H1 (cell line): Measurements from ENCODE around the gene DCBLD1. TPM values are rescaled to one million over a fixed set of nuclear protein-coding genes. Genes with fewer than 3 reads are reported as not detected.

Experiments used
- CTCF ChIA-PET: fragments of 300-600 bp; sonication (Branson Sonifier 250); formaldehyde crosslinking; loops from one replicate; lab custom pipeline; 2021; ENCODE audit not compliant: partially characterized antibody; lab: Charles Lee
- POLR2A ChIA-PET: fragments of 300-600 bp; sonication (Branson Sonifier 250); formaldehyde crosslinking; loops from one replicate; lab custom pipeline; 2021; ENCODE audit warnings: inconsistent platforms; ENCODE audit not compliant: partially characterized antibody; lab: Charles Lee
- DNase-seq, 2 experiments: peaks; one replicate each; pipeline versions ENCODE4 v3.0.0 to v3.0.0-alpha.2; 2010 to 2022; ENCODE audit warnings: low spot score in 2 of 2, low read depth in 1 of 2, mixed read lengths in 1 of 2
- FAIRE-seq: peaks from 2 replicates; lab custom pipeline; 2011; peaks lifted over from hg19 to GRCh38; lab: Jason Lieb, UNC
- H2AFZ ChIP-seq: 2 replicates; pipeline ENCODE4 v1.8.1; 2012; ENCODE audit warnings: low read length, inconsistent platforms
- H2AK5ac ChIP-seq: 2 replicates; pipeline ENCODE4 v1.6.1; 2013; ENCODE audit warnings: low read depth, low read length
- H2BK120ac ChIP-seq: replicated peaks from 2 replicates; pipeline ENCODE3; 2013; ENCODE audit warnings: low read depth, low read length, inconsistent platforms
- H2BK12ac ChIP-seq: 2 replicates; pipeline ENCODE4 v1.6.1; 2013; ENCODE audit warnings: low read depth, low read length
- H2BK15ac ChIP-seq: 2 replicates; pipeline ENCODE4 v1.6.1; 2013; ENCODE audit warnings: low read length
- H2BK20ac ChIP-seq: 2 replicates; pipeline ENCODE4 v1.6.1; 2013; ENCODE audit warnings: low read length
- H2BK5ac ChIP-seq: 2 replicates; pipeline ENCODE4 v1.6.1; 2013; ENCODE audit warnings: low read depth, low read length
- H3K14ac ChIP-seq: 2 replicates; pipeline ENCODE4 v1.6.1; 2013; ENCODE audit warnings: inconsistent platforms; ENCODE audit not compliant: insufficient read length
- H3K18ac ChIP-seq: 2 replicates; pipeline ENCODE4 v1.6.1; 2013; ENCODE audit warnings: low read length; ENCODE audit errors: extremely low read depth
- H3K23ac ChIP-seq: 2 replicates; pipeline ENCODE4 v1.6.1; 2013; ENCODE audit warnings: inconsistent platforms; ENCODE audit not compliant: insufficient read length
- H3K23me2 ChIP-seq: 2 replicates; pipeline ENCODE4 v1.6.1; 2013; ENCODE audit warnings: low read depth, low read length
- H3K27ac ChIP-seq: 2 replicates; pipeline ENCODE4 v1.6.1; 2011; ENCODE audit warnings: low read depth, low read length, inconsistent platforms
- H3K27me3 ChIP-seq, 4 experiments: replicated peaks in 1 of 4; 1 replicate in 1 of 4; 2 replicates in 3 of 4; pipeline versions ENCODE4 v1.6.1 to v1.8.1; 2011 to 2013; ENCODE audit warnings: low read length in 3 of 4, mild to moderate bottlenecking in 3 of 4, inconsistent platforms in 2 of 4, mixed read lengths in 2 of 4, moderate library complexity in 1 of 4; ENCODE audit not compliant: control insufficient read depth in 3 of 4, insufficient read depth in 3 of 4; ENCODE audit errors: extremely low read depth in 1 of 4
- H3K36me3 ChIP-seq, 4 experiments: 2 replicates each; pipeline versions ENCODE4 v1.6.1 to v1.8.1; 2011 to 2013; ENCODE audit warnings: mild to moderate bottlenecking in 4 of 4, low read length in 3 of 4, moderate library complexity in 2 of 4, control low read depth in 1 of 4, inconsistent platforms in 1 of 4; ENCODE audit not compliant: insufficient read depth in 4 of 4, control insufficient read depth in 2 of 4
- H3K4ac ChIP-seq: replicated peaks from 2 replicates; pipeline ENCODE3; 2013; ENCODE audit warnings: low read length, low read depth, mixed read lengths, inconsistent platforms; ENCODE audit not compliant: insufficient read length
- H3K4me1 ChIP-seq, 4 experiments: replicated peaks in 1 of 4; 1 replicate in 1 of 4; 2 replicates in 3 of 4; pipeline versions ENCODE4 v1.6.1 to v1.8.1; 2011 to 2013; ENCODE audit warnings: low read length in 3 of 4, inconsistent platforms in 2 of 4, mixed read lengths in 1 of 4; ENCODE audit not compliant: insufficient read depth in 4 of 4, control insufficient read depth in 3 of 4
- H3K4me2 ChIP-seq, 2 experiments: 2 replicates each; pipeline versions ENCODE4 v1.6.1 to v1.8.1; 2011 to 2013; ENCODE audit warnings: low read depth in 2 of 2, low read length in 2 of 2, control low read depth in 1 of 2, inconsistent platforms in 1 of 2, mild to moderate bottlenecking in 1 of 2; ENCODE audit not compliant: insufficient read depth in 1 of 2
- H3K4me3 ChIP-seq, 4 experiments: fragments of 200-600, 300-600 bp in 1 of 4; sonication (generic), shearing (Covaris generic), sonication (Bioruptor Twin) in 1 of 4; 2 replicates each; pipeline versions ENCODE4 v1.5.1 to v1.8.1; 2011 to 2016; ENCODE audit warnings: low read length in 4 of 4, low read depth in 3 of 4, control low read depth in 2 of 4, inconsistent platforms in 2 of 4, mild to moderate bottlenecking in 2 of 4, mixed read lengths in 1 of 4, moderate library complexity in 1 of 4; ENCODE audit not compliant: insufficient read depth in 2 of 4; ENCODE audit errors: extremely low read depth in 1 of 4
- H3K56ac ChIP-seq: replicated peaks from 2 replicates; pipeline ENCODE3; 2013; ENCODE audit warnings: low read depth, mild to moderate bottlenecking, mixed read lengths, low read length, inconsistent platforms; ENCODE audit not compliant: insufficient read length
- H3K79me1 ChIP-seq: 2 replicates; pipeline ENCODE4 v1.6.1; 2013; ENCODE audit warnings: low read depth, low read length, control low read depth
- H3K79me2 ChIP-seq, 2 experiments: 2 replicates each; pipeline versions ENCODE4 v1.6.1 to v1.8.1; 2012 to 2013; ENCODE audit warnings: low read length in 2 of 2, mild to moderate bottlenecking in 2 of 2, inconsistent platforms in 1 of 2; ENCODE audit not compliant: insufficient read depth in 2 of 2, control insufficient read depth in 1 of 2
- H3K9ac ChIP-seq, 4 experiments: replicated peaks in 1 of 4; 1 replicate in 1 of 4; 2 replicates in 3 of 4; pipeline versions ENCODE4 v1.6.1 to v1.8.1; 2011 to 2013; ENCODE audit warnings: low read depth in 3 of 4, low read length in 3 of 4, control low read depth in 2 of 4, mild to moderate bottlenecking in 2 of 4, moderate library complexity in 2 of 4, inconsistent platforms in 1 of 4; ENCODE audit errors: extremely low read depth in 1 of 4
- H3K9me3 ChIP-seq, 2 experiments: 2 replicates each; pipeline versions ENCODE4 v1.6.1 to v1.8.1; 2012 to 2013; ENCODE audit warnings: mild to moderate bottlenecking in 2 of 2, moderate library complexity in 2 of 2, control low read depth in 1 of 2, inconsistent platforms in 1 of 2, low read depth in 1 of 2, low read length in 1 of 2, mixed read lengths in 1 of 2; ENCODE audit not compliant: insufficient read depth in 2 of 2
- H4K20me1 ChIP-seq, 2 experiments: replicated peaks in 1 of 2; 2 replicates each; pipeline versions ENCODE3 to v1.8.1; 2011 to 2013; ENCODE audit warnings: inconsistent platforms in 2 of 2, low read length in 2 of 2, mild to moderate bottlenecking in 1 of 2; ENCODE audit not compliant: insufficient read depth in 2 of 2, control insufficient read depth in 1 of 2
- H4K5ac ChIP-seq: 2 replicates; pipeline ENCODE4 v1.6.1; 2013; ENCODE audit warnings: low read length, low read depth, mixed read lengths, inconsistent platforms; ENCODE audit not compliant: insufficient read length
- H4K8ac ChIP-seq: 2 replicates; pipeline ENCODE4 v1.8.0; 2013; ENCODE audit warnings: mild to moderate bottlenecking, moderate library complexity, low read length, inconsistent platforms; ENCODE audit not compliant: insufficient read depth; ENCODE audit errors: extremely low read depth
- H4K91ac ChIP-seq: replicated peaks from 2 replicates; pipeline ENCODE3; 2013; ENCODE audit warnings: low read length, mixed read lengths, inconsistent platforms; ENCODE audit not compliant: insufficient read length
- CEBPB ChIP-seq: IDR thresholded peaks from 2 replicates; pipeline ENCODE4 v1.6.1; 2012; ENCODE audit warnings: low read depth, low read length
- CREB1 ChIP-seq: IDR thresholded peaks from 2 replicates; pipeline ENCODE4 v1.6.1; 2012; ENCODE audit warnings: inconsistent platforms
- FOSL1 ChIP-seq: IDR thresholded peaks from 2 replicates; pipeline ENCODE4 v1.6.1; 2011; ENCODE audit warnings: mild to moderate bottlenecking, low read depth, low read length, moderate library complexity; ENCODE audit not compliant: insufficient read depth
- GABPA ChIP-seq: IDR thresholded peaks from 2 replicates; pipeline ENCODE4 v1.6.1; 2011; ENCODE audit warnings: mild to moderate bottlenecking, low read length, moderate library complexity, borderline replicate concordance; ENCODE audit not compliant: insufficient read depth
- HDAC6 ChIP-seq: IDR thresholded peaks from one replicate; pipeline ENCODE4 v1.7.1; 2012; ENCODE audit warnings: low read depth, mild to moderate bottlenecking, inconsistent platforms, low read length, moderate library complexity
- KDM5A ChIP-seq: fragments of 200-600 bp; IDR thresholded peaks from 2 replicates; pipeline ENCODE4 v1.7.1; 2012; ENCODE audit warnings: mild to moderate bottlenecking, low read length, inconsistent platforms, mixed read lengths
- NANOG ChIP-seq: IDR thresholded peaks from 2 replicates; pipeline ENCODE4 v1.6.1; 2011; ENCODE audit warnings: low read length, low read depth, mild to moderate bottlenecking, inconsistent platforms; ENCODE audit not compliant: insufficient read depth, poor library complexity, severe bottlenecking
- RBBP5 ChIP-seq: IDR thresholded peaks from 2 replicates; pipeline ENCODE4 v1.7.1; 2012; ENCODE audit warnings: low read depth, mild to moderate bottlenecking, inconsistent platforms, low read length, moderate library complexity, borderline replicate concordance
- RFX5 ChIP-seq: IDR thresholded peaks from 2 replicates; pipeline ENCODE4 v1.6.1; 2011; ENCODE audit warnings: low read depth, low read length, improper control_type of control experiment, borderline replicate concordance
- SIX5 ChIP-seq: IDR thresholded peaks from 2 replicates; pipeline ENCODE4 v1.6.1; 2011; ENCODE audit warnings: mild to moderate bottlenecking, low read depth, low read length
- SUZ12 ChIP-seq: fragments of 200-600 bp; sonication (generic); IDR thresholded peaks from 2 replicates; pipeline ENCODE4 v1.6.1; 2012; ENCODE audit warnings: mild to moderate bottlenecking, inconsistent platforms, low read length, moderate library complexity, mixed read lengths
- TCF12 ChIP-seq: IDR thresholded peaks from 2 replicates; pipeline ENCODE4 v1.6.1; 2011; ENCODE audit warnings: low read depth, mild to moderate bottlenecking, low read length
- WGBS, 2 experiments: shearing (Covaris generic) in 1 of 2; methylation state at CpG; one replicate each; pipeline versions ENCODE4 v1.1.6 to v1.1.7; 2013 to 2015; ENCODE audit warnings: low lambda C conversion rate in 2 of 2, mixed read lengths in 2 of 2, inconsistent platforms in 1 of 2, low coverage in 1 of 2, missing lambda C conversion rate in 1 of 2; ENCODE audit not compliant: insufficient replicate concordance in 2 of 2, insufficient coverage in 1 of 2, insufficient read length in 1 of 2; ENCODE audit errors: extremely low coverage in 1 of 2, missing lambda C conversion rate in 1 of 2; 5-methylcytosine and 5-hydroxymethylcytosine counted together
- polyA plus RNA-seq, 7 experiments: library from polyadenylated mRNA; depleted of rRNA in 3 of 7; stranded (reverse) in 5 of 7; unstranded in 2 of 7; fragments of >200 nt in 5 of 7; fragments of 200-250 nt in 2 of 7; gene quantifications; 1 replicate in 5 of 7; 2 replicates in 1 of 7; 4 replicates in 1 of 7; pipeline versions ENCODE4 v1.2.1 to v1.2.3, GENCODE V29; 2011 to 2013; ENCODE audit warnings: missing spikeins in 2 of 7, mixed read lengths in 2 of 7
- total RNA-seq: library from RNA; stranded (reverse); fragmentation: NEBNext Ultra II Directional; extraction: Animal tissue kit (Norgen Biotek cat#: 25700); gene quantifications from 2 replicates; pipeline ENCODE4 v1.2.1, GENCODE V29; 2021
- TF ChIP-seq, protein P1 (sequence below): IDR thresholded peaks from 2 replicates; pipeline ENCODE4 v1.6.1; 2012; ENCODE audit warnings: low read length, inconsistent platforms

Gene DCBLD1
- total and polyA plus RNA-seq, 2 of the 8 experiments (the other 6 are each of a cell fraction or from before 2014, with no cell fraction given), result 3.9 to 11.2 TPM

- no peak overlapping the region for H3K4me2 ChIP-seq
- CTCF ChIA-PET, result interaction anchor here (1.0 to 6.4 kb wide), 4 partner anchors 69 to 206 kb away, joined by 3 to 58 read pairs (median 21); partner anchors contain the start of gene DCBLD1
- TF ChIP-seq SIX5, result no peak
- no peak for TF ChIP-seq KDM5A
- TF ChIP-seq SUZ12, result no peak
- TF ChIP-seq CREB1, result no peak
- no peak for TF ChIP-seq TCF12
- TF ChIP-seq RBBP5, result no peak
- no peak for TF ChIP-seq GABPA
- TF ChIP-seq NANOG, result no peak
- no peak for TF ChIP-seq HDAC6
- no peak for TF ChIP-seq CEBPB
- no peak for TF ChIP-seq RFX5
- TF ChIP-seq FOSL1, result no peak
- TF ChIP-seq, protein P1, sequence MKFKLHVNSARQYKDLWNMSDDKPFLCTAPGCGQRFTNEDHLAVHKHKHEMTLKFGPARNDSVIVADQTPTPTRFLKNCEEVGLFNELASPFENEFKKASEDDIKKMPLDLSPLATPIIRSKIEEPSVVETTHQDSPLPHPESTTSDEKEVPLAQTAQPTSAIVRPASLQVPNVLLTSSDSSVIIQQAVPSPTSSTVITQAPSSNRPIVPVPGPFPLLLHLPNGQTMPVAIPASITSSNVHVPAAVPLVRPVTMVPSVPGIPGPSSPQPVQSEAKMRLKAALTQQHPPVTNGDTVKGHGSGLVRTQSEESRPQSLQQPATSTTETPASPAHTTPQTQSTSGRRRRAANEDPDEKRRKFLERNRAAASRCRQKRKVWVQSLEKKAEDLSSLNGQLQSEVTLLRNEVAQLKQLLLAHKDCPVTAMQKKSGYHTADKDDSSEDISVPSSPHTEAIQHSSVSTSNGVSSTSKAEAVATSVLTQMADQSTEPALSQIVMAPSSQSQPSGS, result no peak
Observed at GRCh38 chr6:117550078-117550600, 67.7 kb downstream of the DCBLD1 start.

More at GRCh38 chr6:117550078-117550600, 67.7 kb downstream of the DCBLD1 start:
- Histone ChIP-seq H3K18ac (no peak overlapping the region), H3K4me1 (peaks cover 0 to 6% (median 3%) of the 10 kb centered on the region in 4 experiments; a peak in 5 of 7 replicates), H3K23ac (no peak overlapping the region), H3K9me3 (no peaks in the 10 kb centered on the region), H3K9ac (no peak overlapping the region), H2BK20ac (no peak overlapping the region), H2BK12ac (no peak overlapping the region), H2AFZ (no peak overlapping the region), H4K5ac (no peak overlapping the region), H2BK15ac (no peak overlapping the region), H3K27me3 (no peaks in the 10 kb centered on the region; a peak in 1 of 7 replicates), H3K14ac (no peak overlapping the region), H3K56ac (no peak overlapping the region), H2BK5ac (no peak overlapping the region), H4K8ac (no peak overlapping the region), H3K36me3 (no peaks in the 10 kb centered on the region), H2AK5ac (no peak overlapping the region), H3K79me1 (no peaks in the 10 kb centered on the region), H2BK120ac (no peak overlapping the region), H3K23me2 (no peaks in the 10 kb centered on the region), H4K91ac (no peak overlapping the region), H3K27ac (no peak overlapping the region), H3K4ac (no peak overlapping the region), H3K79me2 (no peaks in the 10 kb centered on the region), H4K20me1 (peaks cover 0 to 2% of the 10 kb centered on the region in 2 experiments), H3K4me3 (no peak overlapping the region)
- POLR2A ChIA-PET, result no interaction called here
- DNase-seq (no peak), FAIRE-seq (no peak)
- WGBS, 2 experiments, result 96% methylated on average over 3 of the region's 3 CpGs; no CpG with 5 or more reads in 1 of the 2 experiments
